ENCODE data around the gene TAS2R39. TPM values are rescaled to one million over a fixed set of nuclear protein-coding genes. Genes with fewer than 3 reads are reported as not detected.

TAS2R39 gene
- total RNA-seq, 1 experiment from 2014 or later: not detected

- Mint-ChIP-seq H3K4me1 (ENCODE audit: low read depth, unreplicated experiment) (peaks cover 7% of the 10 kb centered on the region), H3K27ac (ENCODE audit: unreplicated experiment) (no peak overlapping the region), H3K27me3 (ENCODE audit: insufficient read depth, unreplicated experiment) (peaks cover 13% of the 10 kb centered on the region), H3K4me3 (ENCODE audit: unreplicated experiment) (no peak overlapping the region), H3K36me3 (ENCODE audit: insufficient read depth, unreplicated experiment) (no peaks in the 10 kb centered on the region), H3K9me3 (ENCODE audit: unreplicated experiment) (no peaks in the 10 kb centered on the region)
- TF ChIP-seq, protein P1, sequence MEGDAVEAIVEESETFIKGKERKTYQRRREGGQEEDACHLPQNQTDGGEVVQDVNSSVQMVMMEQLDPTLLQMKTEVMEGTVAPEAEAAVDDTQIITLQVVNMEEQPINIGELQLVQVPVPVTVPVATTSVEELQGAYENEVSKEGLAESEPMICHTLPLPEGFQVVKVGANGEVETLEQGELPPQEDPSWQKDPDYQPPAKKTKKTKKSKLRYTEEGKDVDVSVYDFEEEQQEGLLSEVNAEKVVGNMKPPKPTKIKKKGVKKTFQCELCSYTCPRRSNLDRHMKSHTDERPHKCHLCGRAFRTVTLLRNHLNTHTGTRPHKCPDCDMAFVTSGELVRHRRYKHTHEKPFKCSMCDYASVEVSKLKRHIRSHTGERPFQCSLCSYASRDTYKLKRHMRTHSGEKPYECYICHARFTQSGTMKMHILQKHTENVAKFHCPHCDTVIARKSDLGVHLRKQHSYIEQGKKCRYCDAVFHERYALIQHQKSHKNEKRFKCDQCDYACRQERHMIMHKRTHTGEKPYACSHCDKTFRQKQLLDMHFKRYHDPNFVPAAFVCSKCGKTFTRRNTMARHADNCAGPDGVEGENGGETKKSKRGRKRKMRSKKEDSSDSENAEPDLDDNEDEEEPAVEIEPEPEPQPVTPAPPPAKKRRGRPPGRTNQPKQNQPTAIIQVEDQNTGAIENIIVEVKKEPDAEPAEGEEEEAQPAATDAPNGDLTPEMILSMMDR (IDR thresholded peaks at IDR 0.05; ENCODE audit: insufficient read depth in 1 of 2, low read depth in 1 of 2, low read length in 1 of 2, severe bottlenecking in 1 of 2, unreplicated experiment in 1 of 2): no peak
- no peaks in the 10 kb centered on the region for H3K36me3 ChIP-seq (ENCODE audit: control insufficient read depth, insufficient read depth, low read length)
- BruUV-seq (replicated peaks): no TSS peak
- no peaks in the 10 kb centered on the region for H3K27me3 ChIP-seq (replicated peaks; ENCODE audit: control insufficient read depth, insufficient read depth, low read length)
- POLR2A ChIA-PET: no interaction called here
- no peaks in the 10 kb centered on the region for H3K4me1 ChIP-seq
- CTCF ChIA-PET: no interaction called here
- intact Hi-C loops (cut with micrococcal nuclease; ENCODE audit: unreplicated experiment): no loop called here
- DNase-seq: no peak
- no peaks in the 10 kb centered on the region for H3K9me3 ChIP-seq
- H3K4me3 ChIP-seq (ENCODE audit: low read depth, low read length): no peak overlapping the region
Measured at GRCh38 chr7:143222782-143223181, 39.6 kb downstream of the TAS2R39 start.

DNA sequence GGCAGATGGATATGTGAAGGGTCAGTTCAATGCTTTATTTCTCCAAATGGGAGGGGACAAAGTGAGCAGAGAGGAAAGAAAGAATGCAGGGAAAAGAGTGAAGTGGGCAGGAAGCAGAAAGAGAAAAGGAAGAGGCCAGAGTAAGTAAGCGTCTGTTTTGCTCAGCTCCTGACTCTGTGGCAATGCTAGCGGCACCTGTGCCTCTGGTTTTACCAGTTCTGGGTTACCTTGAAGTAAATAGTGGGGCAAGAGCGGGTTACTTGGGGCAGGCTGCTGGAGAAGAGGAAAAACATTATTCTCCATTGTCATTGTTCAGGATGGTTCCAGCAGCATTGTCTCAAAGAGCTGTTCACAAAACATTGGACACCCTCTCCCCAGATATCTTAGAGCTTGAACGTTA is 40.6 kb downstream of the TAS2R39 start:
- H3K4me1 ChIP-seq: no peaks in the 10 kb centered on the region
- peak in 1 of 2 experiments; percentile 23 for DNase-seq
- TF ChIP-seq, protein P1 (IDR thresholded peaks at IDR 0.05; ENCODE audit: insufficient read depth in 1 of 2, low read depth in 1 of 2, low read length in 1 of 2, severe bottlenecking in 1 of 2, unreplicated experiment in 1 of 2): no peak
- no peaks in the 10 kb centered on the region for H3K27me3 ChIP-seq (replicated peaks; ENCODE audit: control insufficient read depth, insufficient read depth, low read length)
- no peaks in the 10 kb centered on the region for H3K9me3 ChIP-seq
- CTCF ChIA-PET: interaction anchor here (1.9 kb wide), 1 partner anchor 9 kb away, joined by 10 read pairs; no protein-coding TSS in a partner anchor
- intact Hi-C loops (cut with micrococcal nuclease; ENCODE audit: unreplicated experiment): no loop called here
- POLR2A ChIA-PET: no interaction called here
- Mint-ChIP-seq H3K4me1 (ENCODE audit: low read depth, unreplicated experiment) (peaks cover 7% of the 10 kb centered on the region), H3K27ac (ENCODE audit: unreplicated experiment) (no peak overlapping the region), H3K36me3 (ENCODE audit: insufficient read depth, unreplicated experiment) (no peaks in the 10 kb centered on the region), H3K27me3 (ENCODE audit: insufficient read depth, unreplicated experiment) (peaks cover 13% of the 10 kb centered on the region), H3K4me3 (ENCODE audit: unreplicated experiment) (no peak overlapping the region), H3K9me3 (ENCODE audit: unreplicated experiment) (no peaks in the 10 kb centered on the region)
- no peak overlapping the region for H3K4me3 ChIP-seq (ENCODE audit: low read depth, low read length)
- BruUV-seq (replicated peaks): no TSS peak
- H3K36me3 ChIP-seq (ENCODE audit: control insufficient read depth, insufficient read depth, low read length): no peaks in the 10 kb centered on the region

GRCh38 chr7:143225047-143225446 is 41.8 kb downstream of the TAS2R39 start:
- Mint-ChIP-seq H3K27me3 (ENCODE audit: insufficient read depth, unreplicated experiment) (peaks cover 13% of the 10 kb centered on the region), H3K4me3 (ENCODE audit: unreplicated experiment) (no peak overlapping the region), H3K27ac (ENCODE audit: unreplicated experiment) (no peak overlapping the region), H3K9me3 (ENCODE audit: unreplicated experiment) (no peaks in the 10 kb centered on the region), H3K4me1 (ENCODE audit: low read depth, unreplicated experiment) (peaks cover 7% of the 10 kb centered on the region), H3K36me3 (ENCODE audit: insufficient read depth, unreplicated experiment) (no peaks in the 10 kb centered on the region)
- TF ChIP-seq, protein P1 (IDR thresholded peaks at IDR 0.05; ENCODE audit: insufficient read depth in 1 of 2, low read depth in 1 of 2, low read length in 1 of 2, severe bottlenecking in 1 of 2, unreplicated experiment in 1 of 2): no peak
- Histone ChIP-seq H3K27me3 (replicated peaks; ENCODE audit: control insufficient read depth, insufficient read depth, low read length) (no peaks in the 10 kb centered on the region), H3K4me3 (ENCODE audit: low read depth, low read length) (no peak overlapping the region), H3K9me3 (no peaks in the 10 kb centered on the region), H3K4me1 (no peaks in the 10 kb centered on the region), H3K36me3 (ENCODE audit: control insufficient read depth, insufficient read depth, low read length) (no peaks in the 10 kb centered on the region)
- DNase-seq: no peak
- intact Hi-C loops (cut with micrococcal nuclease; ENCODE audit: unreplicated experiment): loop anchor here (5.0 kb wide), 1 partner anchor 862 kb away; the partner anchor contains the start of gene OR2A12
- no TSS peak for BruUV-seq (replicated peaks)
- ChIA-PET CTCF (interaction anchor here (1.9 kb wide), 1 partner anchor 10 kb away, joined by 10 read pairs; no protein-coding TSS in a partner anchor), POLR2A (no interaction called here)
